ENCODE measurements around the gene PAX7.

Gene PAX7

DNA sequence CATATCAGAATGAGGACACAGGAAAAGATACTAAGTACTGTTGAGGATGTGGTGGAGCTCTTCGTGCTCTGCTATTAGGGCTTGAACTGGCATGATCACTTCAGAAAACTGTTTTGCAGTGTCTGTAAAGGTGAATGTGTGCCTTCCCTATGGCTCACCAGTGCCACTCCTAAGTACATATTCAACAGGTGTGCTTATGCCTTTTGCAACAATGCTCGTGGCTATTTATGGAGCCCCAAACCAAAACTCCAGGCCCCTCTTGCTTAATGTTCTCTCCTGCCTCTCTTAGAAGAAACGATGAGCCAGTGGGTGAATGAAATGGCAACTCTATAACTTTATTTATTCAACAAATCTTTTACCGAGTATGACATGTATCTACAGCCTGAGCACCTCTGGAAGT lies 158.6 kb downstream of the PAX7 start:
- Histone ChIP-seq H3K27me3 (ENCODE audit: insufficient read depth, low read length) (peaks cover 7% of the 10 kb centered on the region; the same call in 1 of the 2 replicates), H2AFZ (ENCODE audit: low read length) (no peak overlapping the region)

DNA sequence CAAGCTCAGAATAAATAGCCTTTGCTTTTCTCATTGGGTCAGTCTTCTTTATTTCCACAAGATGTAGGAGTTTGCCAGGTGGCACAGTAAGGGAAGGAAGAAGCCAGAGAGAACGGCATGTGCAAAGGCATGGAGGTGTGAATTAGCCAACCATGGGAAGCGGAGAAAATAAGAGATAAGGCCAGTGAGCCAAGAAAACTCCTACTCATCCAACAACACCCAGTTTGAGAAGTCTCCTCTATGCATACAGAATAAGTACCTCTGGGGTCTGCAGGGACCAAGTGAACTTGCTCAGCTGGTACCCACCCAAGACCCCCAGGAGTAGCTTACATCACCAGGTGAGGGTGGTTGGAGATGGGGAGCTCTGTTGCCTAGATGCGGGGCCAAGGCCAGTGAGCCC lies 162.1 kb downstream of the PAX7 start:
- Histone ChIP-seq H3K27me3 (ENCODE audit: insufficient read depth, low read length) (peaks cover 7% of the 10 kb centered on the region; the same call in 1 of the 2 replicates), H3K9me3 (ENCODE audit: low read length) (no peaks in the 10 kb centered on the region), H3K9ac (ENCODE audit: low read length) (no peak overlapping the region), H3F3A (ENCODE audit: insufficient read depth, low read length) (no peaks in the 10 kb centered on the region), H3K79me2 (ENCODE audit: insufficient read depth, low read length) (no peaks in the 10 kb centered on the region), H2AFZ (ENCODE audit: low read length) (no peak overlapping the region), H4K20me1 (ENCODE audit: insufficient read depth, low read length) (no peaks in the 10 kb centered on the region), H3K4me3 (ENCODE audit: low read depth, low read length, poor library complexity, severe bottlenecking) (no peak overlapping the region), H3K36me3 (ENCODE audit: insufficient read depth, low read length) (no peaks in the 10 kb centered on the region), H3K27ac (ENCODE audit: low read depth, low read length, poor library complexity, severe bottlenecking) (no peak overlapping the region), H3K4me1 (ENCODE audit: insufficient read depth, low read length, severe bottlenecking) (no peaks in the 10 kb centered on the region), H3K9me2 (ENCODE audit: low read depth, low read length) (no peaks in the 10 kb centered on the region), H3K4me2 (ENCODE audit: low read length) (no peak overlapping the region)
- no peak for TF ChIP-seq EZH2 (IDR thresholded peaks at IDR 0.05; ENCODE audit: borderline replicate concordance, low read length)
- TF ChIP-seq, protein P1, sequence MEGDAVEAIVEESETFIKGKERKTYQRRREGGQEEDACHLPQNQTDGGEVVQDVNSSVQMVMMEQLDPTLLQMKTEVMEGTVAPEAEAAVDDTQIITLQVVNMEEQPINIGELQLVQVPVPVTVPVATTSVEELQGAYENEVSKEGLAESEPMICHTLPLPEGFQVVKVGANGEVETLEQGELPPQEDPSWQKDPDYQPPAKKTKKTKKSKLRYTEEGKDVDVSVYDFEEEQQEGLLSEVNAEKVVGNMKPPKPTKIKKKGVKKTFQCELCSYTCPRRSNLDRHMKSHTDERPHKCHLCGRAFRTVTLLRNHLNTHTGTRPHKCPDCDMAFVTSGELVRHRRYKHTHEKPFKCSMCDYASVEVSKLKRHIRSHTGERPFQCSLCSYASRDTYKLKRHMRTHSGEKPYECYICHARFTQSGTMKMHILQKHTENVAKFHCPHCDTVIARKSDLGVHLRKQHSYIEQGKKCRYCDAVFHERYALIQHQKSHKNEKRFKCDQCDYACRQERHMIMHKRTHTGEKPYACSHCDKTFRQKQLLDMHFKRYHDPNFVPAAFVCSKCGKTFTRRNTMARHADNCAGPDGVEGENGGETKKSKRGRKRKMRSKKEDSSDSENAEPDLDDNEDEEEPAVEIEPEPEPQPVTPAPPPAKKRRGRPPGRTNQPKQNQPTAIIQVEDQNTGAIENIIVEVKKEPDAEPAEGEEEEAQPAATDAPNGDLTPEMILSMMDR (IDR thresholded peaks at IDR 0.05; ENCODE audit: low read length) = no peak

More for the DNA sequence above, 158.6 kb downstream of the PAX7 start:
- TF ChIP-seq, protein P1 (IDR thresholded peaks at IDR 0.05; ENCODE audit: low read length) = no peak
- TF ChIP-seq EZH2 (IDR thresholded peaks at IDR 0.05; ENCODE audit: borderline replicate concordance, low read length) = no peak
- H3K9me3 ChIP-seq (ENCODE audit: low read length) = no peaks in the 10 kb centered on the region
- H4K20me1 ChIP-seq (ENCODE audit: insufficient read depth, low read length) = no peaks in the 10 kb centered on the region
- H3F3A ChIP-seq (ENCODE audit: insufficient read depth, low read length) = no peaks in the 10 kb centered on the region
- no peak overlapping the region for H3K4me2 ChIP-seq (ENCODE audit: low read length)
- H3K4me1 ChIP-seq (ENCODE audit: insufficient read depth, low read length, severe bottlenecking) = no peaks in the 10 kb centered on the region
- no peak overlapping the region for H3K27ac ChIP-seq (ENCODE audit: low read depth, low read length, poor library complexity, severe bottlenecking)
- H3K9me2 ChIP-seq (ENCODE audit: low read depth, low read length) = no peaks in the 10 kb centered on the region
- H3K4me3 ChIP-seq (ENCODE audit: low read depth, low read length, poor library complexity, severe bottlenecking) = no peak overlapping the region
- H3K9ac ChIP-seq (ENCODE audit: low read length) = no peak overlapping the region
- no peaks in the 10 kb centered on the region for H3K36me3 ChIP-seq (ENCODE audit: insufficient read depth, low read length)
- no peaks in the 10 kb centered on the region for H3K79me2 ChIP-seq (ENCODE audit: insufficient read depth, low read length)

DNA sequence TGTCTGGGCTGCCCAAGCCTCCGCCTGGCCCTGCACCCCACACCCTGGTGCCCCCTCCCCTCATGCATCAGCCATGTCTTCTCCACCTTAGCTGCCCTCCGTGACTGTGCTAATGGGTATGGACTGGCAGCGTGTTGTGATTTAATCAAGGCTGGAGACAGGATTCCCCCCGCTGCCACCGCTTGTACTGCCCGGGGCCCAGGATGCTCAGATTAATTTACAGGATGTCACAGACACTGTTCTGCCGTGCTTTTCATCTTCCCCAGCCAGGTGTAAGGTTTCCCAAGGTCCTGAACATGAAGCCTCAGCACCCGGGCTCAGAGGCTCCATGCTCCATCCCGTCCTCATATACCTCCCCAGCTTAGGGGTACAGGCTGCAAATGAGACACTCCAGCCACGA lies 162.5 kb downstream of the PAX7 start:
- Histone ChIP-seq H3K36me3 (ENCODE audit: insufficient read depth, low read length) (no peaks in the 10 kb centered on the region), H3K4me1 (ENCODE audit: insufficient read depth, low read length, severe bottlenecking) (no peaks in the 10 kb centered on the region), H3K79me2 (ENCODE audit: insufficient read depth, low read length) (no peaks in the 10 kb centered on the region), H3K4me3 (ENCODE audit: low read depth, low read length, poor library complexity, severe bottlenecking) (no peak overlapping the region), H3K27ac (ENCODE audit: low read depth, low read length, poor library complexity, severe bottlenecking) (no peak overlapping the region), H3K4me2 (ENCODE audit: low read length) (no peak overlapping the region), H3K9ac (ENCODE audit: low read length) (no peak overlapping the region), H3K27me3 (ENCODE audit: insufficient read depth, low read length) (peaks cover 7% of the 10 kb centered on the region; the same call in 1 of the 2 replicates), H2AFZ (ENCODE audit: low read length) (no peak overlapping the region), H4K20me1 (ENCODE audit: insufficient read depth, low read length) (no peaks in the 10 kb centered on the region), H3K9me3 (ENCODE audit: low read length) (no peaks in the 10 kb centered on the region), H3F3A (ENCODE audit: insufficient read depth, low read length) (no peaks in the 10 kb centered on the region), H3K9me2 (ENCODE audit: low read depth, low read length) (no peaks in the 10 kb centered on the region)
- TF ChIP-seq, protein P1 (IDR thresholded peaks at IDR 0.05; ENCODE audit: low read length) = no peak
- no peak for TF ChIP-seq EZH2 (IDR thresholded peaks at IDR 0.05; ENCODE audit: borderline replicate concordance, low read length)
